NCI-H510A (cell line): ENCODE measurements around the gene FIZ1.
"Not testable (repeated sequence)": the region's sequence is repeated elsewhere in the genome, so short reads cannot be mapped to it uniquely, and the experiment has no call there.

ENCODE experiments used
- DNase-seq: peaks from one replicate; lab custom pipeline; 2025; lab: John Stamatoyannopoulos, UW

The FIZ1 gene

GRCh38 chr19:55593096-55593772 is 6.1 kb downstream of the FIZ1 start:
- no peak for DNase-seq

DNA sequence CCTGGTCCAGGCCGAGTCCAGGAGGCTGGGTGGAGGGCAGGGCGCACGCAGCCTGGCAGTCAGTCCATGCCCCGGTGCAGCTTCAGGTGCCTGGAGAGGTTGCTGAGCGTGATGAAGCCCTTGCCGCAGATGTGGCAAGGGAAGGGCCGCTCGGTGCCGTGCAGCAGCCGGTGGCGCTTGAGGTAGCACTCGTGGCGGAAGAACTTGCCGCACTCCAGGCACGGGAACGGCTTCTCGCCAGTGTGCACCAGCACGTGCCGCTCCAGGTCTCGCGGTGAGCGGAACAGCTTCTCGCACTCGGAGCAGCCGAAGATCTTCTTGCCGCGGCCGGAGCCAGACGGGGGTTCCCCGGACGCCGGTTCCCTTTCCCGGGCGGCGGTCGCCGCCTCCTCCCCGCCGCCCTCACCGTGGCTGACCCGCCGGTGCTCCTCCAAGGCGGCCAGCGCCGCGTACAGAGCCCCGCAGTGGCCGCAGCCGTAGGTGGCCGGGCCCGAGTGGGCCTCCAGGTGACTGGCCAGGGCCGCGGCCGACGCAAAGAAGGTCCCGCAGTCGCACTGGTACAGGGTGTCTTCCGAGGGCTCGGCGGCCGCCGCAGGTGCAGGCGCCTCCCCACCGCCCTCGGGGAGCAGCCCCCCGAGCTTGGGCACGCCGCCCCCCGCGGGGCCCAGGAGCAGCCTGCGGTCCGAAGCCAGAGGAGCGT is 6.8 kb downstream of the FIZ1 start:
- no peak for DNase-seq

DNA sequence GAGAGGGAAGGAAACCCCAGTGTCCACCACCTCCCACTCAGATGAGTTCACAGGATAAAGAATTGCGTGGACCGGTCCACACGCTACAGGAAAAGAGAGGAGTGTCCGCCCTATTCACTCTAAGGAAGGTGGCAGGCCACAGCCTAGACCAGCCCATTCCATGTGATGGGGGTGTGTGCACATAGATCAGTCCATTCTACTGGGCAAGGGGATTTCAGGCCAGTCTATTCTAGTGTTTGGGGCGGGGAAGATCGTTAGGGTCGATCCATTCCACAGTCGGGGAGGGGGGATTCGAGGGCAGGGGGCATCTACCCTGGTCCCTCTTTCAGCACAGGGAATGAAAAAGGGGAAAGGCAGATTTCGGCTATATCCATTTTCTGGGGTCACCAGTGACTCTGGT is 7.8 kb downstream of the FIZ1 start:
- no peak for DNase-seq

DNA sequence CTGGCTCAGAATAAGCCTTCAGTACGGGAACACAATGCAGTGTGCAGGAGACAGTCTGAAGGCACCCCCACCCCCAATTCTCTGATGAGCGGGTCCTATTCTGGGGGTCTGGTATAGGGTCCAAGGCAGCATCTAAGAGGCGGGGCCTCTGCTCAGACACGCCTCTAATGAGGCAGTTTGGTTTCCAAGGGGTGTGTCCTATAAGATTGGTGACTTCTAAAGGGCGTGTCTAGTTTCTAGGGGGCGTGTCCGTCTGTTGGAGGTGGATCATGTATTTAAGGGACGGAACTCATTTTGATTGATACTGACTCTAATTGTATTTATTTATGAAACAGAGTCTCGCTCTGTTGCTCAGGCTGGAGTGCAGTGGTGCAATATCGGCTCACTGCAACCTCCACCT is 8.7 kb downstream of the FIZ1 start:
- no peak for DNase-seq

GRCh38 chr19:55590109-55590508 is 9.2 kb downstream of the FIZ1 start:
- no peak for DNase-seq

- DNase-seq = no peak
These were observed 10.6 kb downstream of the FIZ1 start for GRCh38 chr19:55588738-55589137.

- peak; percentile 83 for DNase-seq
These were observed 12.2 kb downstream of the FIZ1 start for GRCh38 chr19:55586976-55587668.

DNA sequence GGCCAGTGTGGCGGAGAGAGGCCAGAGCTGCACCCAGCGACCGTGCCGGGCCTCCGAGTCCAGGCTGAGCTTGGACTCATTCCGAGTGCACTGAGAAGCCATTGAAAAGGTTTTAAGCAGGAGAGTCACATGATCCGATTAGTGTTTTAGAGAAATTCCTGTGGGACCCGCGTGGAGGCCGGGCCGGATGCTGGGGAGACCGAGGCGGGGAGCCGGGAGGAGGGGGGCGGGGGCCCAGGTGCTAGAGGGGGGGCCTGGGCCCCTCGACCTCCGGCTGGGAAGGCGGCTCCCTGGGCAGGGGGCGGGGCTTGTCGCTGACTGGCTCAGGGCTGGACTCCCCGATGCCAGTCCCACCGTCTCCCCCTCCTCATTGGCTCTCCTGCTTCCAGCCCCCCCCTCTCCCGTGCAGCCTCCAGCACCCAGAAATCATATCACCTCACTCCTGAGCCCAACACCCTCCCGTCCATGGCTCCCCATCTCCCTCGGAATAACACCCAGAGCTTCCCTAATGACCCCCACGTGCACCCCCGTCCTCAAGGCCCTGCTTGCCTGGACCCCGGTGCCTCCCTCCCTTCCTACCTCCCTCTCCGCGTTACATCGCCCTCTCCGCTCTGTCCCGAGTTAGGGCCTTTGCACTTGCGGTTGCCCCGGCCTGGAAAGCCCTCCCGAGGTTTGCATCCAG is 13.5 kb downstream of the FIZ1 start:
- peak; percentile 60 for DNase-seq

DNA sequence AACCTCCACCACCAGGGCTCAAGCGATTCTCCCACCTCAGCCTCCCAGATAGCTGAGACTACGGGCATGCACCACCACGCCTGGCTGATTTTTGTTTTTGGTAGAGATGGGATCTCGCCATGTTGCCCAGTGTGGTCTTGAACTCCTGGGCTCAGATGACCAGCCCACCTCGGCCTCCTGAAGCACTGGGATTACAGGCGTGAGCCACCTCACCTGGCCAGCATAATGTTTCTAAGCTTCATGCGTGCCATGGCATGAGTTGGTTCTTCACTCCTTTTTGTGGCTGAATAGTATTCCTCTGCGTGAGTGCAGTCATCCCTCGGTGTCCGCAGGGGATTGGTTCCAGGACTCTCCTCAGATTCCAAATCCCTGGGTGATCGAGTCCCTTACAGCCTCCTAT is 14.4 kb downstream of the FIZ1 start:
- no peak for DNase-seq

DNA sequence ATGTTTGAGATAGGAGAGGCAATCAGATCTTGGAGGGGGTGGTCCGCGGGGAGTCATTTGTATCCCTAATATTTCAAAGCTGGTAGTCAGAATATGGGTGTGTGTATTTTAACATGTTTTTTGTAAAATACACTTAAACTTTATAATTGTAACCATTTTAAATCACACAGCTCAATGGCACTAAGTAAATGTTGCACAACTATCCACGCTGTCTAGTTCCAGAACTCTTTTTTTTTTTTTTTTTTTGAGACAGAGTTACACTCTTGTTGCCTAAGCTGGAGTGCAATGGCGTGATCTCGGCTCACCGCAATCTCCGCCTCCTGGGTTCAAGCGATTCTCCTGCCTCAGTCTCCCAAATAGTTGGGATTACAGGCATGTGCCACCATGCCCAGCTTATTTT is 15.4 kb downstream of the FIZ1 start:
- DNase-seq = not testable (repeated sequence)

- not testable (repeated sequence) for DNase-seq
These were observed 17.0 kb downstream of the FIZ1 start for GRCh38 chr19:55582284-55582683.

GRCh38 chr19:55581823-55582223 is 17.5 kb downstream of the FIZ1 start:
- DNase-seq = no peak

DNA sequence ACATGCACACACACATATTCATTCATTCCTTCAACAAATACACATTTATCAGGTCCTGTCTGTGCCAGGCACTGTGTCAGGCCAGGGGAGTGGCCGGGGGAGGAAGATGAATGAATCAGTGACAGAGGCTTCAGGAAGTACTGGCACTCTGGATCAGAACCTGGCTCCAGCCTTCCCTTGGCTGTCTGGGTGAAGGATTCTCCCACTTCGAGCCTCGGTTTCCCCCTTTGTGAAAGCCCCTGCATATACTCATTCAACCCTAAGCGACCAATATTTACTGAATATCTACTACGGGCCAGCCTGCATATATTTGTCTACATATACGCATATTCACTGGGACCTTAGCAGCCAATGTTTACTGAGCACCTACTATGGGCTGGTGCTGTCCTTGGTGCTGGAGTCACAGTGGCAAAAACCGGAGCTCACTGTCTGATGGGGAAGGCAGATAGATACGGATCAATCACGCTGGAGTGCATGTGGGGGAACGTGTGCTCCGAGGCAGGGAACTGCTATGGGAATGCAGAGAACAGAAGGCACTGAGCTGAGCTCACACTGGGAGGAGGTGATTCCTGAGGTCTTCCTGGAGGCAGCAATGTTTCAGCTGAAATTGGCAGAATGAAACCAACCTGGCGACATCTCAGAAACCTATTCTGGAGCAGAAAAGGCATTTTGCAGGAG is 18.0 kb downstream of the FIZ1 start:
- no peak for DNase-seq

GRCh38 chr19:55580628-55581144 is 18.6 kb downstream of the FIZ1 start, which contains the start of gene ZNF579:
Gene ZNF579 (minus strand): TSS chr19:55580848. CDS start chr19:55579639, 1,209 bp downstream.
- DNase-seq = peak; percentile 85

GRCh38 chr19:55579766-55580621 is 19.3 kb downstream of the FIZ1 start:
- DNase-seq = no peak

- DNase-seq = no peak
These were observed 20.3 kb downstream of the FIZ1 start for GRCh38 chr19:55578761-55579747.

GRCh38 chr19:55578031-55578760 is 21.1 kb downstream of the FIZ1 start:
- DNase-seq = no peak

- no peak for DNase-seq
These were observed 22.6 kb downstream of the FIZ1 start for GRCh38 chr19:55576746-55577145.

GRCh38 chr19:55573929-55574328 is 25.4 kb downstream of the FIZ1 start:
- DNase-seq = not testable (repeated sequence)
